Thyroid gland (tissue), 4 donors: ENCODE measurements around the gene EXOC1.

Experiments used
- POLR2A ChIP-seq, 2 donors: fragments of 450-650 bp; IDR thresholded peaks; one replicate each; pipeline ENCODE4 v1.6.1; 2017; ENCODE audit warnings: antibody characterized with exemption in 2 of 2, mild to moderate bottlenecking in 2 of 2, moderate library complexity in 1 of 2
- TF ChIP-seq, protein P1 (sequence below), 6 experiments: fragments of 200-600 bp in 3 of 6; fragments of 450-650 bp in 3 of 6; sonication (generic) in 3 of 6; IDR thresholded peaks; one replicate each; pipeline ENCODE4 v1.5.1; 2016 to 2019; ENCODE audit warnings: antibody characterized with exemption in 6 of 6, mild to moderate bottlenecking in 2 of 6, inconsistent platforms in 1 of 6, moderate library complexity in 1 of 6

DNA sequence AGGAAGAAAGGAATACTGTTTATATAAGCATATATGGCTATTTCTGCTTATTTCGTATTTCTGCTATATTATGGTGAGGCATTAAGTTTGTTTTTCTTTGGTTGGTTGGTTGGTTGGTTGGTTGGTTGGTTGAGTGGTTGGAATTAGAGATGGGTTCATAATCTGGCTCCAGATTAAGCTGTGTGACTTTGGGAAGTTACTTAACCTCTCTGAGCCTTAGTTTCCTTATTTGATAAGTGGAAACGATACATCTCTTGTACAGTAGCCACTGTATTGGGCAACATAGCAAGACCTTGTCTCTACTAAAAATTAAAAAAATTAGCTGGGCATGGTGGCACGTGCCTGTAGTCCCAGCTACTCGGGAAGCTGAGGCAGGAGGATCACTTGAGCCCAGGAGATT is 49.2 kb downstream of the EXOC1 start:
- TF ChIP-seq, protein P1, sequence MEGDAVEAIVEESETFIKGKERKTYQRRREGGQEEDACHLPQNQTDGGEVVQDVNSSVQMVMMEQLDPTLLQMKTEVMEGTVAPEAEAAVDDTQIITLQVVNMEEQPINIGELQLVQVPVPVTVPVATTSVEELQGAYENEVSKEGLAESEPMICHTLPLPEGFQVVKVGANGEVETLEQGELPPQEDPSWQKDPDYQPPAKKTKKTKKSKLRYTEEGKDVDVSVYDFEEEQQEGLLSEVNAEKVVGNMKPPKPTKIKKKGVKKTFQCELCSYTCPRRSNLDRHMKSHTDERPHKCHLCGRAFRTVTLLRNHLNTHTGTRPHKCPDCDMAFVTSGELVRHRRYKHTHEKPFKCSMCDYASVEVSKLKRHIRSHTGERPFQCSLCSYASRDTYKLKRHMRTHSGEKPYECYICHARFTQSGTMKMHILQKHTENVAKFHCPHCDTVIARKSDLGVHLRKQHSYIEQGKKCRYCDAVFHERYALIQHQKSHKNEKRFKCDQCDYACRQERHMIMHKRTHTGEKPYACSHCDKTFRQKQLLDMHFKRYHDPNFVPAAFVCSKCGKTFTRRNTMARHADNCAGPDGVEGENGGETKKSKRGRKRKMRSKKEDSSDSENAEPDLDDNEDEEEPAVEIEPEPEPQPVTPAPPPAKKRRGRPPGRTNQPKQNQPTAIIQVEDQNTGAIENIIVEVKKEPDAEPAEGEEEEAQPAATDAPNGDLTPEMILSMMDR (IDR thresholded peaks at IDR 0.05) = no peak
- no peak for TF ChIP-seq POLR2A (IDR thresholded peaks at IDR 0.05)
